ENCODE data around the gene RAF1. TPM values are rescaled to one million over a fixed set of nuclear protein-coding genes. Genes with fewer than 3 reads are reported as not detected.
"Not testable (repeated sequence)": the region's sequence is repeated elsewhere in the genome, so short reads cannot be mapped to it uniquely, and the experiment has no call there.

RAF1 gene
- total RNA-seq, 4 donors from 2014 or later = 151 to 174 (median 163) TPM

- Histone ChIP-seq H3K27ac (peak overlapping the region in 1 of 3 donors; percentile 33), H3K36me3 (no peaks in the 10 kb centered on the region), H3K27me3 (no peaks in the 10 kb centered on the region), H3K4me1 (peaks cover 22 to 53% of the 10 kb centered on the region in 2 donors), H3K9me3 (no peaks in the 10 kb centered on the region), H3K4me3 (replicated peaks in 1 of 3) (no peak overlapping the region)
- WGBS, 2 donors = 83 to 88% methylated on average over 4 of the region's 4 CpGs
- no peak for DNase-seq
- TF ChIP-seq POLR2A (IDR thresholded peaks at IDR 0.05) = no peak
- no peak for TF ChIP-seq CTCF (IDR thresholded peaks at IDR 0.05)
- intact Hi-C loops (cut with DNase I) = no loop called here
These were observed 10.2 kb downstream of the RAF1 start for GRCh38 chr3:12653747-12654146.

GRCh38 chr3:12648384-12648959 is 15.4 kb downstream of the RAF1 start:
- 90 to 92% methylated on average over 12 of the region's 12 CpGs for WGBS, 2 donors
- Histone ChIP-seq H3K36me3 (no peaks in the 10 kb centered on the region), H3K27ac (no peak overlapping the region), H3K9me3 (no peaks in the 10 kb centered on the region), H3K27me3 (no peaks in the 10 kb centered on the region), H3K4me3 (replicated peaks in 1 of 3) (no peak overlapping the region), H3K4me1 (peaks cover 32 to 59% of the 10 kb centered on the region in 2 donors)
- TF ChIP-seq CTCF (IDR thresholded peaks at IDR 0.05) (no peak), POLR2A (IDR thresholded peaks at IDR 0.05) (no peak)
- DNase-seq = no peak
- intact Hi-C loops (cut with DNase I) = loop anchor here (10.0 kb wide), 1 partner anchor 84 kb away; no protein-coding TSS in a partner anchor

GRCh38 chr3:12644331-12644937 is 19.5 kb downstream of the RAF1 start:
- 58 to 59% methylated on average over 6 of the region's 6 CpGs for WGBS, 2 donors
- peaks cover 38 to 55% of the 10 kb centered on the region in 2 donors for H3K4me1 ChIP-seq
- no peaks in the 10 kb centered on the region for H3K36me3 ChIP-seq
- H3K27me3 ChIP-seq = no peaks in the 10 kb centered on the region
- H3K9me3 ChIP-seq = no peaks in the 10 kb centered on the region
- no peak for DNase-seq
- intact Hi-C loops (cut with DNase I) = loop anchor here (10.0 kb wide), 1 partner anchor 80 kb away; no protein-coding TSS in a partner anchor
- H3K4me3 ChIP-seq (replicated peaks in 1 of 3) = no peak overlapping the region
- no peak for TF ChIP-seq CTCF (IDR thresholded peaks at IDR 0.05)
- peak overlapping the region; percentile 6 to 18 (median 14) for H3K27ac ChIP-seq

GRCh38 chr3:12643724-12644123 is 20.2 kb downstream of the RAF1 start:
- WGBS, 2 donors = 17 to 24% methylated on average over 1 of the region's 1 CpG
- Histone ChIP-seq H3K4me3 (replicated peaks in 1 of 3) (no peak overlapping the region), H3K27ac (peak overlapping the region; percentile 6 to 18 (median 14)), H3K36me3 (no peaks in the 10 kb centered on the region), H3K4me1 (peaks cover 38 to 53% of the 10 kb centered on the region in 2 donors), H3K27me3 (no peaks in the 10 kb centered on the region), H3K9me3 (no peaks in the 10 kb centered on the region)
- DNase-seq = no peak
- intact Hi-C loops (cut with DNase I) = loop anchor here (10.0 kb wide), 1 partner anchor 79 kb away; no protein-coding TSS in a partner anchor
- no peak for TF ChIP-seq POLR2A (IDR thresholded peaks at IDR 0.05)
- no peak for TF ChIP-seq CTCF (IDR thresholded peaks at IDR 0.05)

GRCh38 chr3:12643010-12643380 is 20.9 kb downstream of the RAF1 start:
- Histone ChIP-seq H3K27me3 (no peaks in the 10 kb centered on the region), H3K36me3 (no peaks in the 10 kb centered on the region), H3K4me3 (replicated peaks in 1 of 3) (no peak overlapping the region), H3K9me3 (no peaks in the 10 kb centered on the region), H3K27ac (peak overlapping the region in 2 of 3 donors; percentile 30 to 41), H3K4me1 (peaks cover 32 to 48% of the 10 kb centered on the region in 2 donors)
- DNase-seq = no peak
- intact Hi-C loops (cut with DNase I) = loop anchor here (10.0 kb wide), 1 partner anchor 78 kb away; no protein-coding TSS in a partner anchor
- TF ChIP-seq CTCF (IDR thresholded peaks at IDR 0.05) = no peak
- no peak for TF ChIP-seq POLR2A (IDR thresholded peaks at IDR 0.05)

- not testable (repeated sequence) for DNase-seq; H3K27me3 ChIP-seq; H3K9me3 ChIP-seq; H3K4me3 ChIP-seq (replicated peaks in 1 of 3); H3K27ac ChIP-seq; H3K36me3 ChIP-seq
- WGBS, 2 donors = 97 to 99% methylated on average over 5 of the region's 5 CpGs
- peaks cover 23 to 40% of the 10 kb centered on the region in 2 donors for H3K4me1 ChIP-seq
- intact Hi-C loops (cut with DNase I) = loop anchor here (10.0 kb wide), 1 partner anchor 76 kb away; no protein-coding TSS in a partner anchor
These were observed 23.1 kb downstream of the RAF1 start for GRCh38 chr3:12640853-12641252.
